HCT116 (cell line): Measurements from ENCODE around the gene IL17B. TPM values are rescaled to one million over a fixed set of nuclear protein-coding genes. Genes with fewer than 3 reads are reported as not detected.

Experiments used
- ATAC-seq: fragments of 200-7000 bp; cut with Tn5 transposase; 2 replicates; pipeline ENCODE4 v1.9.1; 2020; ENCODE audit warnings: mild to moderate bottlenecking, moderate library complexity
- BruUV-seq: library from RNA; stranded (reverse); fragments of 400-500 nt; replicated peaks from 2 replicates; lab custom pipeline; 2021; lab: Mats Ljungman, UMichigan
- CTCF ChIA-PET: fragments of 300-600 bp; sonication (Branson Sonifier 250); formaldehyde crosslinking; loops from one replicate; lab custom pipeline; 2021; ENCODE audit warnings: antibody characterized with exemption; lab: Charles Lee
- POLR2A ChIA-PET: fragments of 300-600, 350-600 bp; sonication (Branson Sonifier 250); formaldehyde crosslinking; loops from one replicate; lab custom pipeline; 2021; ENCODE audit warnings: antibody characterized with exemption; lab: Charles Lee
- RAD21 ChIA-PET, 2 experiments: fragments of 300-600 bp; sonication (Branson Sonifier 250); formaldehyde crosslinking; loops; one replicate each; lab custom pipeline; 2023; ENCODE audit warnings: low total read pairs in 2 of 2; ENCODE audit not compliant: uncharacterized antibody in 2 of 2, unreplicated experiment in 2 of 2, low non-redundant PET in 1 of 2; lab: Charles Lee
- DNase-seq: peaks from one replicate; pipeline ENCODE4 v3.0.0-alpha.2; 2010; ENCODE audit warnings: low read depth, low spot score
- H2AFZ ChIP-seq: fragments of 200-600 bp; shearing (Covaris generic), sonication (generic); 2 replicates; pipeline ENCODE4 v1.6.1; 2017; ENCODE audit warnings: low read depth, mixed run types, mixed read lengths, antibody characterized with exemption, low read length; ENCODE audit not compliant: poor library complexity, severe bottlenecking
- H3K27ac ChIP-seq: 2 replicates; pipeline ENCODE4 v1.5.1; 2012; ENCODE audit warnings: low read depth, low read length
- H3K27me3 ChIP-seq: fragments of 200-600 bp; sonication (generic); 2 replicates; pipeline ENCODE4 v1.6.1; 2016; ENCODE audit warnings: mixed run types, low read length, mixed read lengths; ENCODE audit not compliant: insufficient read depth
- H3K36me3 ChIP-seq, 2 experiments: fragments of 200-500 bp in 1 of 2; fragments of 200-600 bp in 1 of 2; sonication (Bioruptor generic) in 1 of 2; sonication (generic) in 1 of 2; 2 replicates each; pipeline versions ENCODE4 v1.5.1 to v1.6.1; 2014 to 2016; ENCODE audit warnings: low read length in 2 of 2, inconsistent platforms in 1 of 2, mixed read lengths in 1 of 2, mixed run types in 1 of 2; ENCODE audit not compliant: insufficient read depth in 2 of 2, control insufficient read depth in 1 of 2
- H3K4me1 ChIP-seq, 2 experiments: fragments of 200-600 bp in 1 of 2; sonication (generic) in 1 of 2; 2 replicates each; pipeline versions ENCODE4 v1.5.1 to v1.6.1; 2012 to 2017; ENCODE audit warnings: low read length in 2 of 2, inconsistent platforms in 1 of 2, mild to moderate bottlenecking in 1 of 2, mixed read lengths in 1 of 2, mixed run types in 1 of 2, moderate library complexity in 1 of 2; ENCODE audit not compliant: insufficient read depth in 2 of 2, control insufficient read depth in 1 of 2
- H3K4me2 ChIP-seq: fragments of 200-600 bp; sonication (generic); 2 replicates; pipeline ENCODE4 v1.6.1; 2017; ENCODE audit warnings: mixed run types, low read length, mixed read lengths
- H3K4me3 ChIP-seq, 2 experiments: fragments of 200-600 bp in 1 of 2; sonication (generic) in 1 of 2; replicated peaks in 1 of 2; 2 replicates each; pipeline ENCODE4 v1.5.1; 2011 to 2016; ENCODE audit warnings: low read length in 2 of 2, control low read depth in 1 of 2, low read depth in 1 of 2, mild to moderate bottlenecking in 1 of 2, mixed read lengths in 1 of 2, mixed run types in 1 of 2
- H3K79me2 ChIP-seq: fragments of 200-600 bp; sonication (generic); 2 replicates; pipeline ENCODE4 v1.6.1; 2017; ENCODE audit warnings: mild to moderate bottlenecking, mixed run types, low read length, moderate library complexity, mixed read lengths; ENCODE audit not compliant: insufficient read depth
- H3K9ac ChIP-seq: fragments of 200-600 bp; sonication (generic); 2 replicates; pipeline ENCODE4 v1.6.1; 2016; ENCODE audit warnings: low read length, mixed read lengths
- H3K9me2 ChIP-seq: fragments of 200-600 bp; sonication (generic), shearing (Covaris generic); 2 replicates; pipeline ENCODE4 v1.6.1; 2017; ENCODE audit warnings: mixed run types, mild to moderate bottlenecking, moderate library complexity; ENCODE audit not compliant: insufficient read depth
- H3K9me3 ChIP-seq, 2 experiments: fragments of 200-500 bp in 1 of 2; fragments of 200-600 bp in 1 of 2; sonication (Bioruptor generic) in 1 of 2; sonication (generic) in 1 of 2; 2 replicates each; pipeline ENCODE4 v1.6.1; 2014 to 2017; ENCODE audit warnings: low read length in 2 of 2, mixed read lengths in 2 of 2, inconsistent platforms in 1 of 2, low read depth in 1 of 2, mild to moderate bottlenecking in 1 of 2, mixed run types in 1 of 2, moderate library complexity in 1 of 2; ENCODE audit not compliant: control insufficient read depth in 1 of 2, insufficient read depth in 1 of 2
- H4K20me1 ChIP-seq: fragments of 200-600 bp; sonication (generic), shearing (Covaris generic); 2 replicates; pipeline ENCODE4 v1.6.1; 2017; ENCODE audit warnings: mixed run types, mild to moderate bottlenecking, moderate library complexity; ENCODE audit not compliant: insufficient read depth
- CBX3 ChIP-seq: IDR thresholded peaks from 2 replicates; pipeline ENCODE4 v1.6.1; 2012; ENCODE audit warnings: low read depth
- FOSL1 ChIP-seq: IDR thresholded peaks from 2 replicates; pipeline ENCODE4 v1.6.1; 2012; ENCODE audit warnings: low read depth
- SIN3A ChIP-seq: IDR thresholded peaks from 2 replicates; pipeline ENCODE4 v1.6.1; 2012; ENCODE audit warnings: low read depth
- intact Hi-C: fragments of 100-400 bp; cut with micrococcal nuclease; formaldehyde crosslinking; loops from 2 replicates; pipeline ENCODE4 v1.10.0; 2022
- total RNA-seq: library from RNA; stranded (reverse); gene quantifications from one replicate; pipeline ENCODE4 v1.2.1, GENCODE V29; 2021; ENCODE audit not compliant: unreplicated experiment
- TF ChIP-seq, protein P1 (sequence below): IDR thresholded peaks from 2 replicates; pipeline ENCODE4 v1.6.1; 2012; ENCODE audit warnings: low read depth
- TF ChIP-seq, protein P2 (sequence below): IDR thresholded peaks from 2 replicates; pipeline ENCODE4 v1.6.1; 2011; ENCODE audit warnings: mild to moderate bottlenecking, low read length, moderate library complexity; ENCODE audit not compliant: insufficient replicate concordance; ENCODE audit errors: extremely low read depth

Gene IL17B
- total RNA-seq, 1 experiment from 2014 or later, result 0.81 TPM

DNA sequence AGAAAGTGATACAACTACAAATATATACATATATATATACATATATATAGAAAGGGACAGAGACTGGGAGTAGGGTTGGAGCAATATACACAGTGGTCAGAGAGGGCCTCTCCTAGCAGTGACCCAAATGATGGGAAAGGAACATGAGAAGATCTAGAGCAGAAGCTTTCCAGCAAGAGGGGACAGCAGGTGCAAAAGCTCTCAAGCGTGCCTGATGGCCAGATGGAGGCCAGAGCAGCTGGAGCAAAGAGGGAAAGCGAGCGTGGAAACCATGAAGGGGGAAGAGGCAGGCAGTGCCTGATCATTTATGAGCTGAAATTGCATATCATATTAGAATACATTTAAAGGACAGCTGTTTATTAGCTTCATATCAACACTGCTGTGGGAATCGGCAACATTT is 41.4 kb downstream of the IL17B start:
- no peak for ATAC-seq
- TF ChIP-seq, protein P1, sequence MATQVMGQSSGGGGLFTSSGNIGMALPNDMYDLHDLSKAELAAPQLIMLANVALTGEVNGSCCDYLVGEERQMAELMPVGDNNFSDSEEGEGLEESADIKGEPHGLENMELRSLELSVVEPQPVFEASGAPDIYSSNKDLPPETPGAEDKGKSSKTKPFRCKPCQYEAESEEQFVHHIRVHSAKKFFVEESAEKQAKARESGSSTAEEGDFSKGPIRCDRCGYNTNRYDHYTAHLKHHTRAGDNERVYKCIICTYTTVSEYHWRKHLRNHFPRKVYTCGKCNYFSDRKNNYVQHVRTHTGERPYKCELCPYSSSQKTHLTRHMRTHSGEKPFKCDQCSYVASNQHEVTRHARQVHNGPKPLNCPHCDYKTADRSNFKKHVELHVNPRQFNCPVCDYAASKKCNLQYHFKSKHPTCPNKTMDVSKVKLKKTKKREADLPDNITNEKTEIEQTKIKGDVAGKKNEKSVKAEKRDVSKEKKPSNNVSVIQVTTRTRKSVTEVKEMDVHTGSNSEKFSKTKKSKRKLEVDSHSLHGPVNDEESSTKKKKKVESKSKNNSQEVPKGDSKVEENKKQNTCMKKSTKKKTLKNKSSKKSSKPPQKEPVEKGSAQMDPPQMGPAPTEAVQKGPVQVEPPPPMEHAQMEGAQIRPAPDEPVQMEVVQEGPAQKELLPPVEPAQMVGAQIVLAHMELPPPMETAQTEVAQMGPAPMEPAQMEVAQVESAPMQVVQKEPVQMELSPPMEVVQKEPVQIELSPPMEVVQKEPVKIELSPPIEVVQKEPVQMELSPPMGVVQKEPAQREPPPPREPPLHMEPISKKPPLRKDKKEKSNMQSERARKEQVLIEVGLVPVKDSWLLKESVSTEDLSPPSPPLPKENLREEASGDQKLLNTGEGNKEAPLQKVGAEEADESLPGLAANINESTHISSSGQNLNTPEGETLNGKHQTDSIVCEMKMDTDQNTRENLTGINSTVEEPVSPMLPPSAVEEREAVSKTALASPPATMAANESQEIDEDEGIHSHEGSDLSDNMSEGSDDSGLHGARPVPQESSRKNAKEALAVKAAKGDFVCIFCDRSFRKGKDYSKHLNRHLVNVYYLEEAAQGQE, result no peak
- no peak for TF ChIP-seq CBX3
- TF ChIP-seq FOSL1, result no peak
- TF ChIP-seq, protein P2, sequence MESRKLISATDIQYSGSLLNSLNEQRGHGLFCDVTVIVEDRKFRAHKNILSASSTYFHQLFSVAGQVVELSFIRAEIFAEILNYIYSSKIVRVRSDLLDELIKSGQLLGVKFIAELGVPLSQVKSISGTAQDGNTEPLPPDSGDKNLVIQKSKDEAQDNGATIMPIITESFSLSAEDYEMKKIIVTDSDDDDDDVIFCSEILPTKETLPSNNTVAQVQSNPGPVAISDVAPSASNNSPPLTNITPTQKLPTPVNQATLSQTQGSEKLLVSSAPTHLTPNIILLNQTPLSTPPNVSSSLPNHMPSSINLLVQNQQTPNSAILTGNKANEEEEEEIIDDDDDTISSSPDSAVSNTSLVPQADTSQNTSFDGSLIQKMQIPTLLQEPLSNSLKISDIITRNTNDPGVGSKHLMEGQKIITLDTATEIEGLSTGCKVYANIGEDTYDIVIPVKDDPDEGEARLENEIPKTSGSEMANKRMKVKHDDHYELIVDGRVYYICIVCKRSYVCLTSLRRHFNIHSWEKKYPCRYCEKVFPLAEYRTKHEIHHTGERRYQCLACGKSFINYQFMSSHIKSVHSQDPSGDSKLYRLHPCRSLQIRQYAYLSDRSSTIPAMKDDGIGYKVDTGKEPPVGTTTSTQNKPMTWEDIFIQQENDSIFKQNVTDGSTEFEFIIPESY, result no peak
- no peak for TF ChIP-seq SIN3A
- TF ChIP-seq, all 23 proteins: peak for 0
- Histone ChIP-seq H3K27ac (no peak overlapping the region), H3K4me3 (no peak overlapping the region), H4K20me1 (no peaks in the 10 kb centered on the region), H3K9ac (no peak overlapping the region), H3K9me2 (no peaks in the 10 kb centered on the region), H3K36me3 (no peaks in the 10 kb centered on the region), H3K9me3 (no peaks in the 10 kb centered on the region), H3K4me2 (no peak overlapping the region), H3K27me3 (no peaks in the 10 kb centered on the region), H3K79me2 (no peaks in the 10 kb centered on the region), H2AFZ (no peak overlapping the region), H3K4me1 (no peaks in the 10 kb centered on the region)
- CTCF ChIA-PET, result no interaction called here
- POLR2A ChIA-PET, result no interaction called here
- no peak for DNase-seq
- RAD21 ChIA-PET, result no interaction called here
- intact Hi-C loops, result no loop called here
- no TSS peak for BruUV-seq
